NCI-H524 treated with DMSO at 0.1 percent for 48 hours (cell line): ENCODE results near the gene SPTBN2.

ENCODE experiments used
- DNase-seq: peaks from one replicate; lab custom pipeline; 2025; lab: John Stamatoyannopoulos, UW

The SPTBN2 gene

DNA sequence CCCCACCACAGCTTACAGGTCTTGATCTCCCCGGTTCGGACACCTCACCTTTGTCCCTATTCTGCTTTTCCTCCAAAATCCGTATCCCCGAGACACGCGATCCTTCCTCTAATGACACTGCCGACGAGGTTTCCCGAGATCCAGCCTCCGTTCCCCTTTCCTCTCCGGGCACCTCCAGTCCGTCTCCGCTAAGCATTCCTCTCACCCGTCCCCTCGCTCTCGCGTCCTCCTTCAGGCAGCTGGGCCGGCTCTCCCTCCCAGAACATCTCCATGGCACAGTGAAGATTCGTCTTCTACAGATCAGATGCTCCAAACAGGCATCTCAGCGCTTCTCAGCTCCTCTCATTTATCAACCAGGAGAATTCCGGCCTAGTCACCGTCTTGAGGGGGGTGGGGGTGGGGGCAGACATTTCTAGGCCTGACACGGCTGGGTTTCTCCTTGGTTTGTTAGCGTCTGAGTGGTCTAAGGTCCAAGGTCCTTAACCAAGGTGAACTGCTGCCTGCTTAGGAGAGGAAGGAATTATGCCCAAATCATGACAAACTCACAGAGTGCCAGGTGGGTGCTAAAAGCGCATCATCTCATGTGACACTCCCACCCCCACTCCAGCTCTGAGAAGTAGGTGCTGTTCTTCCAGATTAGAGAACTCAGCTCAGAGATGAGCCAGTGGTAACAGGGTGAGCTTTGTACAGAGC lies at the start of gene SPTBN2:
TSS of gene SPTBN2 (minus strand) at position 524 of the 693 bp plus-strand sequence. CDS start 7,976 bp downstream, outside the sequence.
- DNase-seq, result peak; percentile 52

- no peak for DNase-seq
These were observed 39.8 kb upstream of the SPTBN2 start for GRCh38 chr11:66768818-66769217.

GRCh38 chr11:66768088-66768521 lies 39.1 kb upstream of the SPTBN2 start:
- no peak for DNase-seq

DNA sequence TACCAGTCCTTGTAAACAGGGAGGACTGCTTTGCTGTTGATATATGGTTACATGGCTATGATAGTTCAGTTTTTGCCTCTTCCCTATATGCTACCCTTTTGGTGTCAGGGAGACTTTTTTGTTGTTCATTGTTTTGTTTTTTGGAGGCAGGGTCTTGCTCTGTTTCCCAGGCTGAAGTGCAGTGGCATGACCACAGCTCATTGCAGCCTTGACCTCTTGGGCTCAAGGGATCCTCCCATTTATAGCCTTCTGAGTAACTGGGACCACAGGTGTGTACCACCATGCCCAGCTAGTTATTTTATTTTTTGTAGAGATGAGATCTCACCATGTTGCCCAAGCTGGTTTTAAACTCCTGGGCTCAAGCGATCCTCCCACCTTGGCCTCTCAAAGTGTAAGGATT lies 38.6 kb upstream of the SPTBN2 start:
- DNase-seq, result no peak

DNA sequence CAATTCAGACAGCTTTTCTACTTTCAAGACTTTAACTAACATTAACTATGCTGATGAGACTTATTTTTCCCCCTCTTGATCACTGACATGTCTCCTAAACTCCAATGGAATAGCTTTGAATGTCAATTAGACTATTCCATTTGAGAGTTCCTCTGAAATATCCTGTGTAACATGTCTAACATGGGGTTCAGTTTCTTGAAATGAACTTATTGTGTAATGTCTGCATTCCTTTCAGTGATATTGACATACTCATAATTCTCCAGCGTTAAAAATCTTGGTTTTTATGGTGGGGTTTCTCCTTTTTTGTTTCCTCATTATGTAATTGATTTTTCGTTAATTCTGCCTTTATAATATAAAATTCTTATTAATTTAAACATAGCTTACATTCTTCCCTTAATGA lies 37.7 kb upstream of the SPTBN2 start:
- DNase-seq, result no peak

- DNase-seq, result no peak
These were observed 33.1 kb upstream of the SPTBN2 start for GRCh38 chr11:66762088-66762487.

GRCh38 chr11:66752148-66752547 lies 23.1 kb upstream of the SPTBN2 start:
- no peak for DNase-seq

DNA sequence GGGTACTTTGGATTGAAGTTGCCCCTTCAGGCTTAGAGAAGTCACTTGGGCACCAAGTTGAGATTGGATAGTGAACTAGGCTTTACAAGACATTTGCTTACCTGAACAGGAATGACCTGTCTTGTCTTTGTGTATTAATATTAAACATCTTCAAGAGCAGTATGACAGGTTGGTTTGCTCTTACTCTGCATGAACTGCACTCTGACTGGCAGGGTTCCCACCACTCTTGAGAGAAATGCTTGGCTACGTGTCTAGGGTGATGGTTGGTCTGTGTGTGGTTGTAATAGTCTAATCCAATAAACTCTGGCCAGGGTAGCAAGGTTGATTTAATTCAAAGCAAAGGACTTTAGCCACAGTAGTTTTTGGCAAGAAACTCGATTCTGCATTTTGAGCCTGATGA lies 20.1 kb upstream of the SPTBN2 start:
- no peak for DNase-seq

GRCh38 chr11:66747480-66747879 lies 18.5 kb upstream of the SPTBN2 start:
- DNase-seq, result no peak

DNA sequence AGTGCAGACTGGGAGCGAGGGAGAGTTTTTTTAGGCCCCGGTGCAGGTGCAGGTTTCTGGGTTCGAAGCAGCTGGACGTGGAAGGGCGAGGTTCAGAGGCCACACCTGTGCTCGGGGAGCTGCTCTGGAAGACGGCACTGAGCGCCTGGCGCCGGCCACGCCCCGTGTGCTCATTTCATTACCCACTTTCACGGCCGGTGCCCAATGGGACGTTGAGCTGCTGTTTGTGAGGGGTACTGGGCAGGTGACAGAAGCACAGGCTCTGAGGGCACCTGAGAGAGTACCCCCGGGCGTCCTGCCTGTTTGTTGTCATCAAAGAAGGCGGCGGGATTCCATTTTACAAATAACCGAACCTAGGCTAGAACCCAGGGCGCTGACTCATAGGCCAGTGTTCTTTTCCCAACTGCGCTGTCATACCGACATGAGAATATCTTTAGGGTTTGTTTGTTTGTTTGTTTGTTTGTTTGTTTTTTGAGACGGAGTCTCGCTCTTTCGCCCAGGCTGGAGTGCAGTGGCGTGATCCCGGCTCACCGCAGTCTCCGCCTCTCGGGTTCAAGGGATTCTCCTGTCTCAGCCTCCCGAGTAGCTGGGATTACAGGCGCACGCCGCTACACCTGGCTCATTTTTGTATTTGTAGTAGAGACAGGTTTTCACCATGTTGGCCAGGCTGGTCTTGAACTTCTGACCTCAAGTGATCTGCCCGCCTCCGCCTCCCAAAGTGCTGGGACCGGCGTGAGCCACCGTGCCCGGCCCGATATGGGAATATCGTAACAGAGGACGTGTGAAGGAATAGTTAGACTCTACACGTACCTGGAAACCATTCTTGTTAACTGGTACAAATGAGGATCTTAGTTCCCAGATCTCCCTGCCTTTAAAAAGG lies 16.6 kb upstream of the SPTBN2 start:
- DNase-seq, result no peak

DNA sequence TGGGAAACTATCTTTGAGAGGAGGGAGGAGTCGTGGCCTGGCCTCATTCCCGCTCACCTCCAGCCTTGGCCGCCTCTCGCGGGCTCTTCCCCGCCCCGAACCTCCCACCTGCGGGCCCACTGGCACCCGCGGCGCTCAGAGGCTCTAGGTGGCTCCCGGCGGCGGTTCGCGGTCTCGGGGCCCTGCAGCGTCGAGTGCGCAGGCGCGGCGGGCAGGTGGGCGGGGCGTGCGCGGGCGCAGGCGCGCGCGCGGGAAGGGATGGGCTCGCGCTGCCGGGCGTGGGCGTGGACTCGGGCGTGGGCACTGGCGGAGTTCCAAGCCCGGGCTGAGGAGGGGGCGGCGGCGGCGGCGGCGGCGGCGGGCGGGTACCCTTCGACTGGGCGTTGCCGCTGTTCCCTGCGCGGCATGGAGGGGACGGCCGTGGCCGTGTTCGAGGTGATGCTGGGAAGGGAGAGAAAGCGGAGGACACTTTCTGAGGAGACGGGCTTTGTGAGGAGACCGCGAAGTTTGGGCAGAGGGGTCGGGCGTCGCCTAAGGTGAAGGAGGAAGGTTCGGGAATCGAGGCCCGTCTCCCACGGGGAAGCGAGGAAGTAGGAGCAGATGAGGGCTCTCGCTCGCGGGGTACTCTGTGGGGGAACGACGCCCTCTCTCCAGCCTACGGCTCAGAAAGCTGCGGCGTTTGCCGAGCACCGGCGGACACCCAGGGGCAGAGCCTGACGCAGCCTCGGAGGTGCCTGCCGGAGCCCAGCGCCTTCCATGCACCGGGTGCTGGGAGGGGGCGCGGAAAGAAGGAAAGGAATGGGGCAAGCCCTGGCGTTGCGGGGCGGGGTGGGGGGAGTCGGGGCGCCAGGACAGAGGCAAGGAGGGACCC lies 15.7 kb upstream of the SPTBN2 start:
- DNase-seq, result peak; percentile 13

GRCh38 chr11:66743271-66743968 lies 14.4 kb upstream of the SPTBN2 start:
- no peak for DNase-seq

DNA sequence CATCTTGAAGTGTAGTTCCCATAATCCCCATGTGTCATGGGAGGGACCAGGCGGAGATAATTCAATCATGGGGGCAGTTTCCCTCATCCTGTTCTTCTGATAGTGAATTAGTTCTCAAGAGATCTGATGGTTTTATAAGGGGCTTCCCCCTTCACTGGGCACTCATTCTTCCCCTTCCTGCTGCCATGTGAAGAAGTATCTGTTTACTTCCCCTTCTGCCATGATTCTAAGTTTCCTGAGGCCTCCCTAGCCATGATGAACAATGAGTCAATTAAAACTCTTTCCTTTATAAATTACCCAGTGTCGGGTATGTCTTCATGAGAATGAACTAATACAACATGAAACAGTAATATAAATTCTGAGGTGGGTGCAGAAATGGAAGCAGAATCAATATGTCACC lies 12.1 kb upstream of the SPTBN2 start:
- DNase-seq, result no peak

GRCh38 chr11:66739983-66740382 lies 11.0 kb upstream of the SPTBN2 start:
- no peak for DNase-seq

- no peak for DNase-seq
These were observed 5.2 kb upstream of the SPTBN2 start for GRCh38 chr11:66734215-66734614.

- DNase-seq, result no peak
These were observed 431 bp upstream of the SPTBN2 start for GRCh38 chr11:66729447-66729846.

DNA sequence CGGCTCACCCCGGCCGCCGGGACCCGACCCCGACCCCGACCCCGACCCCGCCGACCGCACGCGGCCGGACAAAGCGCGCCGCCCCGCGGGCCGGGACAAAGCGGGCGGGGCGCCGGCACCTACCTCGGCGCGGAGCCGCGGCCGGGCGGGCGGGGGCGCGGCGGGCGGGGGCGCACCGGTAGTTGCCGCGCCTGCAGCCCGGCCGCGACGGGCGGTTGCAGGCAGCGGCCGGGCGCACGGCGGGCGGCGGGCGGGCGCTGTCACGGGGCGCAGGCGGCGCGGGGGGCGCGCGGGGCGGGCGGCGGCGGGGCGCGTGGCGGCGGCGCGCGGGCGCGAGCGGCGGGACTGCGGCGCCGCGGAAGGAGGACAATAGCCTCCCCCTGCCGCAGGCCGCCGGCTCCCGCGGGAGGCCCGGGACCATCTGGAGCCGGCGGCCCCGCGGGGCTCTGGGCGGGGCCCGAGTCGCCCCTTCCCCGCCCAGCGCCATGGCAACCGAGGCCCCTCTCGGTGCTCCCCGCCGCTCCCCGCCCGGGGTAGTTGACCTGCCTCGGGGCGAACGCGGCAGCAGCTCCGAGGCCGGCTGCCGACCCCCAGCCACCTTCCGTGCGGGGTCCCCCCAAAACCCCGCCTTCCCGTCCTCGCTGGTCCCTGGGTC lies 851 bp downstream of the SPTBN2 start:
- DNase-seq, result no peak

GRCh38 chr11:66727282-66728037 lies 1.6 kb downstream of the SPTBN2 start:
- no peak for DNase-seq

DNA sequence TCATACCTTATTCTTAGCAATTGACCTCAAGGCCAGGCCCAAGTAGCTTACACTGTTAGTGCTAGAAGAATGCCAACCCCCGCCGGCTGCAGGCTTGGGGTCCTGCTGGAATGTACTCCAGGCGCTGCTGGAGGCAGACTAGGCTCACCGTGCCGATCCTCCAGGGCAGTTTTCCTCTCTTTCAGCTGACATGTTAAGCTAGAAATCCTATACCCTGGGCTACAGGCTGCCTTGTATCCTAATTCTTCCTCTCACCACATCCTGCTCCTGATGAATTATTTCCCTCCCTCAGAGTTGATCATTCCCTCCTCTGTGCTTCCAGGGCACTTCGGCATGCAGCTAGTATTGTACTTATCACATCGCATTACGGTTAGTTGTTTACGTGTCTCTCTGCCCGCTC lies 3.4 kb downstream of the SPTBN2 start:
- DNase-seq, result no peak

DNA sequence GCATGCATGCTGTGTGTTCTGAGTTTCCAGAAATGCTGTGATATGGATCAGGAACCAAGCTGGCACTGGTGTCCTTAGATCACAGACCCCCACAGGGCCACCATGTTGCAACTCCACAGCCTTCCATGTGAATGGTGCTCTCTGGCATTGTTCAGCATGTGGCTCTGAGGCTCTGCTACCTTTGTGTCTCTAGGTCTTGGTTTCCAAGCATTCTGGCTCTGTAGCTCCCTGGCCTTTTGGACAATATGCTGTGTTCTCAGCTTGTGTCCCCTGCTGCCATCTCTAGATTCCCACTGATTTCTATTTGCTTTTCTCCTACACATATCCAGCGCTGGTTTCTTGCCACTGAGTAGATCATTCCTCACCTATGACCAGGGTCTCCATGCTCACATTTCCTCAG lies 3.9 kb downstream of the SPTBN2 start:
- no peak for DNase-seq
